ENCODE results near the gene LIMK2.

GRCh38 chr22:31327806-31328543 lies 115.9 kb downstream of the LIMK2 start:
- no peak for TF ChIP-seq POLR2A (IDR thresholded peaks at IDR 0.05; ENCODE audit: low read length)
- TF ChIP-seq GATA1 (IDR thresholded peaks at IDR 0.05; ENCODE audit: low read depth, low read length), result no peak
